PFSK-1 (cell line): Measurements from ENCODE around the gene TBC1D8.

Experiments
- FOXP2 ChIP-seq: optimal IDR thresholded peaks from 2 replicates; pipeline ENCODE3; 2011; ENCODE audit warnings: borderline replicate concordance, control low read depth, inconsistent platforms; ENCODE audit not compliant: insufficient read depth; ENCODE audit errors: extremely low read length, extremely low read depth
- POLR2AphosphoS5 ChIP-seq: IDR thresholded peaks from 2 replicates; pipeline ENCODE4 v1.6.1; 2012; ENCODE audit warnings: low read depth, mild to moderate bottlenecking, control low read depth, low read length, moderate library complexity
- REST ChIP-seq, 2 experiments: IDR thresholded peaks; 2 replicates each; pipeline versions ENCODE4 v1.6.1 to v1.8.0; 2011 to 2012; ENCODE audit warnings: low read depth in 2 of 2, low read length in 2 of 2, control low read depth in 1 of 2, inconsistent platforms in 1 of 2, mild to moderate bottlenecking in 1 of 2, moderate library complexity in 1 of 2; ENCODE audit not compliant: insufficient read depth in 1 of 2
- SIN3A ChIP-seq: IDR thresholded peaks from 2 replicates; pipeline ENCODE4 v1.6.1; 2012; ENCODE audit warnings: mild to moderate bottlenecking, low read length, moderate library complexity, borderline replicate concordance; ENCODE audit not compliant: insufficient read depth
- TAF1 ChIP-seq: IDR thresholded peaks from 2 replicates; pipeline ENCODE4 v1.6.1; 2012; ENCODE audit warnings: low read length, control low read depth, borderline replicate concordance; ENCODE audit not compliant: insufficient read depth

TBC1D8 gene

GRCh38 chr2:101140237-101140636 is 10.9 kb downstream of the TBC1D8 start:
- no peak for TF ChIP-seq POLR2AphosphoS5
- no peak for TF ChIP-seq SIN3A
- no peak for TF ChIP-seq FOXP2
- TF ChIP-seq REST (IDR thresholded peaks at IDR 0.05; ENCODE audit: insufficient read depth in 1 of 2, low read depth in 2 of 2, low read length in 2 of 2), result no peak
- TF ChIP-seq TAF1, result no peak

GRCh38 chr2:101139495-101139894 is 11.7 kb downstream of the TBC1D8 start:
- TF ChIP-seq TAF1 (no peak), SIN3A (no peak), REST (IDR thresholded peaks at IDR 0.05; ENCODE audit: insufficient read depth in 1 of 2, low read depth in 2 of 2, low read length in 2 of 2) (no peak), POLR2AphosphoS5 (no peak), FOXP2 (no peak)

GRCh38 chr2:101135412-101136296 is 15.5 kb downstream of the TBC1D8 start:
- TF ChIP-seq SIN3A (no peak), REST (IDR thresholded peaks at IDR 0.05; ENCODE audit: insufficient read depth in 1 of 2, low read depth in 2 of 2, low read length in 2 of 2) (no peak), POLR2AphosphoS5 (no peak), FOXP2 (no peak), TAF1 (no peak)

GRCh38 chr2:101133492-101134100 is 17.6 kb downstream of the TBC1D8 start:
- TF ChIP-seq TAF1 (no peak), POLR2AphosphoS5 (no peak), REST (IDR thresholded peaks at IDR 0.05; ENCODE audit: insufficient read depth in 1 of 2, low read depth in 2 of 2, low read length in 2 of 2) (no peak)
